ENCODE data around the gene ZC3H18. TPM values are rescaled to one million over a fixed set of nuclear protein-coding genes. Genes with fewer than 3 reads are reported as not detected.
A peak's percentile ranks its signal among the peaks of the same experiment; 100 is the strongest.

Gene ZC3H18
- total RNA-seq, 1 donor from 2014 or later, result 49.2 TPM

- H3K4me1 ChIP-seq, result peaks cover 21% of the 10 kb centered on the region
- no peak for ATAC-seq
Observed at GRCh38 chr16:88524973-88525662, 45.1 kb upstream of the ZC3H18 start.

GRCh38 chr16:88525663-88525990 is 44.6 kb upstream of the ZC3H18 start:
- DNase-seq (no peak), ATAC-seq (no peak)
- H3K4me3 ChIP-seq, result no peak overlapping the region
- H3K27me3 ChIP-seq (ENCODE audit: low read depth), result peaks cover 7% of the 10 kb centered on the region
- no peaks in the 10 kb centered on the region for H3K36me3 ChIP-seq
- no peak overlapping the region for H3K27ac ChIP-seq
- H3K4me1 ChIP-seq, result peaks cover 21% of the 10 kb centered on the region
- H3K9me3 ChIP-seq, result no peaks in the 10 kb centered on the region
- intact Hi-C loops (cut with DNase I), result loop anchor here (5.0 kb wide), 1 partner anchor 83 kb away; no protein-coding TSS in a partner anchor
- no peak for TF ChIP-seq CTCF (IDR thresholded peaks at IDR 0.05)

More at GRCh38 chr16:88524973-88525662, 45.1 kb upstream of the ZC3H18 start:
- peaks cover 7% of the 10 kb centered on the region for H3K27me3 ChIP-seq (ENCODE audit: low read depth)
- DNase-seq, result no peak
- intact Hi-C loops (cut with DNase I), result loop anchor here (5.0 kb wide), 1 partner anchor 83 kb away; no protein-coding TSS in a partner anchor
- H3K27ac ChIP-seq, result no peak overlapping the region
- no peak for TF ChIP-seq CTCF (IDR thresholded peaks at IDR 0.05)
- H3K4me3 ChIP-seq, result no peak overlapping the region
- H3K9me3 ChIP-seq, result no peaks in the 10 kb centered on the region
- H3K36me3 ChIP-seq, result no peaks in the 10 kb centered on the region

- ATAC-seq, result no peak
- intact Hi-C loops (cut with DNase I), result loop anchor here (5.0 kb wide), 1 partner anchor 84 kb away; no protein-coding TSS in a partner anchor
- Histone ChIP-seq H3K9me3 (no peaks in the 10 kb centered on the region), H3K4me1 (peaks cover 21% of the 10 kb centered on the region), H3K4me3 (no peak overlapping the region), H3K27ac (no peak overlapping the region), H3K27me3 (ENCODE audit: low read depth) (peaks cover 7% of the 10 kb centered on the region), H3K36me3 (no peaks in the 10 kb centered on the region)
- no peak for DNase-seq
- TF ChIP-seq CTCF (IDR thresholded peaks at IDR 0.05), result no peak
Observed at GRCh38 chr16:88526008-88526905, 43.9 kb upstream of the ZC3H18 start.

- no peak for TF ChIP-seq CTCF (IDR thresholded peaks at IDR 0.05)
- DNase-seq, result no peak
- Histone ChIP-seq H3K36me3 (no peaks in the 10 kb centered on the region), H3K9me3 (no peaks in the 10 kb centered on the region), H3K27ac (no peak overlapping the region), H3K4me1 (peaks cover 21% of the 10 kb centered on the region), H3K4me3 (no peak overlapping the region), H3K27me3 (ENCODE audit: low read depth) (peaks cover 7% of the 10 kb centered on the region)
- intact Hi-C loops (cut with DNase I), result loop anchor here (5.0 kb wide), 1 partner anchor 85 kb away; no protein-coding TSS in a partner anchor
- peak; percentile 1 to 2 for ATAC-seq
Observed at GRCh38 chr16:88526906-88527185, 43.4 kb upstream of the ZC3H18 start.

- peak; percentile 71 for DNase-seq
- Histone ChIP-seq H3K27ac (no peak overlapping the region), H3K27me3 (ENCODE audit: low read depth) (peaks cover 7% of the 10 kb centered on the region), H3K4me3 (no peak overlapping the region), H3K9me3 (no peaks in the 10 kb centered on the region), H3K36me3 (no peaks in the 10 kb centered on the region), H3K4me1 (peaks cover 21% of the 10 kb centered on the region)
- peak; percentile 95 for TF ChIP-seq CTCF (IDR thresholded peaks at IDR 0.05)
- ATAC-seq, result peak; percentile 77 to 81
- intact Hi-C loops (cut with DNase I), result loop anchor here (5.0 kb wide), 1 partner anchor 85 kb away; no protein-coding TSS in a partner anchor
Observed at GRCh38 chr16:88527186-88527936, 42.8 kb upstream of the ZC3H18 start.

All from lower lobe of right lung (tissue), 2 donors.